Body of pancreas (tissue), 4 donors: ENCODE results near the gene HMGN3. TPM values are rescaled to one million over a fixed set of nuclear protein-coding genes. Genes with fewer than 3 reads are reported as not detected.

Source experiments
- ATAC-seq: fragments of 150-250 bp; one replicate; pipeline ENCODE4 v1.9.1; 2016
- DNase-seq, 4 donors: peaks; one replicate each; pipeline ENCODE4 v3.0.0-alpha.2; 2019
- H3K27ac ChIP-seq, 4 donors: fragments of 200-600 bp; sonication (generic); 1 replicate in 3 of 4; 2 replicates in 1 of 4; pipeline versions ENCODE4 v1.5.1 to v1.6.1; 2016 to 2019; ENCODE audit warnings: mild to moderate bottlenecking in 1 of 4, mixed read lengths in 1 of 4, moderate library complexity in 1 of 4
- H3K27me3 ChIP-seq, 2 donors: fragments of 200-600 bp; sonication (generic); one replicate each; pipeline ENCODE4 v1.6.0; 2016; ENCODE audit warnings: mild to moderate bottlenecking in 1 of 2
- H3K36me3 ChIP-seq, 2 donors: fragments of 200-600 bp; sonication (generic); replicated peaks in 1 of 2; 2 replicates each; pipeline ENCODE4 v1.5.1; 2016; ENCODE audit warnings: low read depth in 2 of 2; ENCODE audit not compliant: insufficient read depth in 1 of 2
- H3K4me1 ChIP-seq: fragments of 200-600 bp; sonication (generic); one replicate; pipeline ENCODE4 v1.6.0; 2016
- H3K4me3 ChIP-seq, 2 donors: fragments of 200-600 bp; sonication (generic); 1 replicate in 1 of 2; 2 replicates in 1 of 2; pipeline ENCODE4 v1.5.1; 2016 to 2019
- H3K9me3 ChIP-seq, 3 donors: fragments of 200-600 bp; sonication (generic); 1 replicate in 2 of 3; 2 replicates in 1 of 3; pipeline ENCODE4 v1.5.1; 2016
- POLR2A ChIP-seq, 3 donors: fragments of 450-650 bp; IDR thresholded peaks; one replicate each; pipeline ENCODE4 v1.6.1; 2016; ENCODE audit warnings: antibody characterized with exemption in 3 of 3, mild to moderate bottlenecking in 2 of 3
- WGBS, 2 donors: methylation state at CpG; one replicate each; pipeline ENCODE4 v1.1.5; 2017; 5-methylcytosine and 5-hydroxymethylcytosine counted together
- intact Hi-C: fragments of 100-400 bp; cut with DNase I; formaldehyde crosslinking; loops from one replicate; pipeline ENCODE4 v1.15.1; 2023
- total RNA-seq, 2 donors: library from RNA; depleted of rRNA; stranded (reverse); fragments of >200 nt; gene quantifications; one replicate each; pipeline ENCODE4 v1.1.0, GENCODE V29; 2016
- TF ChIP-seq, protein P1 (sequence below), 7 experiments: fragments of 450-650 bp in 4 of 7; fragments of 200-600 bp in 3 of 7; sonication (generic) in 3 of 7; IDR thresholded peaks; one replicate each; pipeline ENCODE4 v1.5.1; 2016 to 2019; ENCODE audit warnings: antibody characterized with exemption in 7 of 7

Gene HMGN3
- total RNA-seq, 2 donors from 2014 or later: 36.1 to 78.1 TPM

DNA sequence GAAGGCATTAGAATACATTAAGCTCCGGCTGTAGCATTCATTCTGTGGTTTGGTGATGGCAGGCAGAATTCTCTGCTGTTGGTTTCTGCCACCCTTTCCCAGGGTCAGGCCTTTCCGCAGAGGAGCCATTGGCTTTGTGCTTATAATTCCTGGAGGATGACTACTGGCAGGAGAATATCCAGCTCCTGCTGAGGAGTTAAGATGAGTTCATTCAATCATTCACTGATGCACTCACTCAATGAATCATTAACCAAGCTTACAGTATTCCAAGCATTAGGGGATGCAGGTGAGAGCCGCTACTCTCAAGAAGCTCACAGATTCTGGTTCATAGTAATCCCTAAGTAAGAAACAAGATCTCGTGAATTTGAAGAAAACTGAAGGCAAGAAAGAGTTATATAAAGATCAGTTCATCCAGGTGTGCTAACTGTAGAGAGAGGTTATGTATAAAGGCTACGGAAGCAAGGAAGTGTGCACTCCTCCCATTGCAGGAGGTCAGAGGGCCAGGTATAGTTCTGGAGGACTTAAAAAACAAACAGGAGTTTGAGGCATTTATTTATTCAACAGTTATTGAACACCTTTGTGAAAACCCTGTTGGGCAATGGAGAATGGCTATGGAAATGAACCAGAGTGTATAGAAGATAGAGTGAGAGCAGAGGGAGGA, 75.5 kb downstream of the HMGN3 start:
- no peak overlapping the region for H3K27ac ChIP-seq
- no peak overlapping the region for H3K4me3 ChIP-seq
- 73 to 77% methylated on average over 5 of the region's 5 CpGs for WGBS, 2 donors
- no peak for DNase-seq
- peaks cover 5% of the 10 kb centered on the region for H3K4me1 ChIP-seq
- no peak for ATAC-seq
- H3K36me3 ChIP-seq: no peaks in the 10 kb centered on the region
- TF ChIP-seq POLR2A (IDR thresholded peaks at IDR 0.05): no peak
- TF ChIP-seq, protein P1, sequence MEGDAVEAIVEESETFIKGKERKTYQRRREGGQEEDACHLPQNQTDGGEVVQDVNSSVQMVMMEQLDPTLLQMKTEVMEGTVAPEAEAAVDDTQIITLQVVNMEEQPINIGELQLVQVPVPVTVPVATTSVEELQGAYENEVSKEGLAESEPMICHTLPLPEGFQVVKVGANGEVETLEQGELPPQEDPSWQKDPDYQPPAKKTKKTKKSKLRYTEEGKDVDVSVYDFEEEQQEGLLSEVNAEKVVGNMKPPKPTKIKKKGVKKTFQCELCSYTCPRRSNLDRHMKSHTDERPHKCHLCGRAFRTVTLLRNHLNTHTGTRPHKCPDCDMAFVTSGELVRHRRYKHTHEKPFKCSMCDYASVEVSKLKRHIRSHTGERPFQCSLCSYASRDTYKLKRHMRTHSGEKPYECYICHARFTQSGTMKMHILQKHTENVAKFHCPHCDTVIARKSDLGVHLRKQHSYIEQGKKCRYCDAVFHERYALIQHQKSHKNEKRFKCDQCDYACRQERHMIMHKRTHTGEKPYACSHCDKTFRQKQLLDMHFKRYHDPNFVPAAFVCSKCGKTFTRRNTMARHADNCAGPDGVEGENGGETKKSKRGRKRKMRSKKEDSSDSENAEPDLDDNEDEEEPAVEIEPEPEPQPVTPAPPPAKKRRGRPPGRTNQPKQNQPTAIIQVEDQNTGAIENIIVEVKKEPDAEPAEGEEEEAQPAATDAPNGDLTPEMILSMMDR (IDR thresholded peaks at IDR 0.05): no peak
- H3K9me3 ChIP-seq: no peaks in the 10 kb centered on the region
- intact Hi-C loops: no loop called here
- H3K27me3 ChIP-seq: no peaks in the 10 kb centered on the region

DNA sequence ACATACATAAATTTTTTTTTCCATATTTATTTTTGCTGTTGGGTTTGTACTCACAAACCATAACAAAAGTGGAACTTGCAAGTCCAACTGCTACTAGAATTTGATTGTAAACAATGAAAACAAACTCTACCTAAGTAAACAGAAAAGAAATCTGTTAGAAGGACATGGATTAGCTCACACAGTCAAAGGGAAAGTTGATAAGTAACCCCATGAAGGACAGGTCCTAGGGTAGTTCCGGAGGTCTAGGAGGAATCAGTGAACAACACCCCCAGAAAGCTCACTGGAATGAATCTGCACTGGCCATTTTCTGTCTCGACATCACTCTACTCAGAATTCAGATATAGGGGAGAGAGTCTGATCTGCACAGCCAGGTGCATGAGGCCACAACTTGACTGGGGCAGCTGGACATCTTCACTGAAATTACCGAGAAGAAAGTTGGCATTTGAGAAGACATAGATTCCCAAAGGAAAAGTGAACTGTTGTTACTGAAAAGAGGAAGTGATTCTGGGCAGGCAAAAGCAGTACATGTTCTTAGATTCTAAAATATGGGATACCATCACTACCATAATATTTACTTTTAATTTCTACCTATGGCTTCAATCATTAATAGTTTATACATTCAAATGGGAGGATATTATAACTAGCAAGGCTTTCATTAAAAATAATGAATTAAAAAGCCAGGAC, 76.4 kb downstream of the HMGN3 start:
- 29 to 36% methylated on average over 3 of the region's 3 CpGs for WGBS, 2 donors
- no peak for TF ChIP-seq POLR2A (IDR thresholded peaks at IDR 0.05)
- TF ChIP-seq, protein P1 (IDR thresholded peaks at IDR 0.05): no peak

DNA sequence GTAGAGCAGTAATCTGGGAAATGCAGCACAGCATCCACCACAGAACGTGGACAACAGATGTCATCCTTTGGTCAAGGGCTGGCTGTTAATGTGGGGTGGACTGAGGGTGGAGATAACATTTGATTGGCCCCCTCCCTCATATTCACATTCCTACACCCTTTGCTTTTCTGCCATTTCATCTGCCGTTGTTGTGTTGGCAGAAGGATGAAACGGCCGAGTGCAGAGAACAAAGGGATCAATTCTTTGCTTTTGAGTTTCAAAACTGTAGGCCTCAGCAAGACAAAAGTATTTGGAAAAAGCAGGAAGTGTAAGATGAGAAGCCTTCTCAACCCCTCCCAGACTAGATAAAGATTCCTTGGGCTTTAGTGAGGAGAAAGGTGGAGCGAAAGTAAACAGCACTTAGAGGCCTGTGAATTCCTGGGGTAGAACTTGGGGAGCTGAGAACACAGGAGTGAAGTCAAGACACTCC, 82.2 kb downstream of the HMGN3 start:
- intact Hi-C loops: no loop called here
- H3K27me3 ChIP-seq: no peaks in the 10 kb centered on the region
- no peaks in the 10 kb centered on the region for H3K36me3 ChIP-seq
- no peak for TF ChIP-seq POLR2A (IDR thresholded peaks at IDR 0.05)
- TF ChIP-seq, protein P1 (IDR thresholded peaks at IDR 0.05): no peak
- 61 to 62% methylated on average over 5 of the region's 5 CpGs for WGBS, 2 donors
- H3K27ac ChIP-seq: no peak overlapping the region
- ATAC-seq: no peak
- no peak for DNase-seq
- H3K4me3 ChIP-seq: no peak overlapping the region
- no peaks in the 10 kb centered on the region for H3K4me1 ChIP-seq
- no peaks in the 10 kb centered on the region for H3K9me3 ChIP-seq

More for the DNA sequence above, 76.4 kb downstream of the HMGN3 start:
- no peaks in the 10 kb centered on the region for H3K9me3 ChIP-seq
- peaks cover 5% of the 10 kb centered on the region for H3K4me1 ChIP-seq
- no peaks in the 10 kb centered on the region for H3K36me3 ChIP-seq
- no peak overlapping the region for H3K4me3 ChIP-seq
- DNase-seq (no peak), ATAC-seq (no peak)
- H3K27ac ChIP-seq: no peak overlapping the region
- intact Hi-C loops: no loop called here
- no peaks in the 10 kb centered on the region for H3K27me3 ChIP-seq

Other genes starting within 250 kb of the HMGN3 start
- gene PHIP, start 156.4 kb downstream of the HMGN3 start, total RNA-seq: 10 to 100 TPM; 20.8 to 22.8 TPM